Activated CD4-positive, alpha-beta T cell treated with anti-CD3 and anti-CD28 coated beads, Interleukin-2, amount 50 U/mL, for 4 hours (primary cell): Measurements from ENCODE around the gene LCE3B.

Source experiments
- DNase-seq, 2 experiments: peaks; one replicate each; pipeline ENCODE4 v3.0.0-alpha.2; 2020

LCE3B gene

DNA sequence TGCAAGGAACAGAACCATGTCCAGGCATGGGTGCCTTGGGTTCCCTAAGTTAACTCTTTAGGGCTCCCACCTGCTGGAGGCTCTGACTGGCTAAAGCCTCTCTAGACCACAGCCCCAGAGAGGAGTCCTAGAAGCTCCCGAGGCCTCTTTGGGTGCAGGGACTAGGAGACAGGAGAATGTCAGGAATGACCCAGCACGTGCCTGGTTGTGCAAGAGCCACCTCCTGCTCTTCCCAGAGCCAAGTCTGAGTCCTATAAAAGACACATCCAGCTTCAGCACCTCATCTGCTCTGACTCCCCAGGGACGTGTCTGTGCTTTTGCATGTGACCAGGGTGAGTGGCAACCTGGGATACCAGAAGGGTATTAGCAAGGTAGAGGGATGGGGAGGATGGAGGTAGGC lies 49.5 kb downstream of the LCE3B start, which contains the start of gene LCE2D:
Gene LCE2D, plus strand, starts transcription at position 283 of the 400 bp plus-strand sequence. CDS start 726 bp downstream, outside the sequence.
- no peak for DNase-seq
